Naive B cell (primary cell): ENCODE data around the gene LIM2. TPM values are rescaled to one million over a fixed set of nuclear protein-coding genes. Genes with fewer than 3 reads are reported as not detected.

Experiments used
- ATAC-seq, 2 donors: fragments of 150-1000 bp; cut with Tn5 transposase; 2 replicates each; pipeline ENCODE4 v1.10.0; 2021; ENCODE audit warnings: low read depth in 2 of 2, mild to moderate bottlenecking in 2 of 2, moderate library complexity in 2 of 2
- DNase-seq: peaks from one replicate; pipeline ENCODE4 v3.0.0; 2022
- H3K27ac Mint-ChIP-seq, 6 donors: one replicate each; pipeline ENCODE4 v1.8.0; 2020 to 2022; ENCODE audit warnings: mild to moderate bottlenecking in 6 of 6, mixed read lengths in 6 of 6, moderate library complexity in 5 of 6, inconsistent platforms in 2 of 6
- H3K27me3 Mint-ChIP-seq, 3 donors: one replicate each; pipeline ENCODE4 v1.8.0; 2021 to 2022; ENCODE audit warnings: mixed read lengths in 3 of 3, mild to moderate bottlenecking in 1 of 3
- H3K36me3 Mint-ChIP-seq, 2 donors: one replicate each; pipeline ENCODE4 v1.8.0; 2020 to 2022; ENCODE audit warnings: mixed read lengths in 2 of 2, inconsistent platforms in 1 of 2, mild to moderate bottlenecking in 1 of 2
- H3K4me1 Mint-ChIP-seq, 3 donors: one replicate each; pipeline ENCODE4 v1.8.0; 2020 to 2022; ENCODE audit warnings: mixed read lengths in 3 of 3, inconsistent platforms in 1 of 3, mild to moderate bottlenecking in 1 of 3, moderate library complexity in 1 of 3
- H3K4me3 Mint-ChIP-seq, 8 donors: one replicate each; pipeline ENCODE4 v1.8.0; 2020 to 2022; ENCODE audit warnings: mild to moderate bottlenecking in 8 of 8, mixed read lengths in 8 of 8, moderate library complexity in 8 of 8, inconsistent platforms in 2 of 8
- H3K9me3 Mint-ChIP-seq, 7 donors: one replicate each; pipeline ENCODE4 v1.8.0; 2020 to 2022; ENCODE audit warnings: mixed read lengths in 7 of 7, mild to moderate bottlenecking in 5 of 7, inconsistent platforms in 2 of 7, moderate library complexity in 1 of 7
- polyA plus RNA-seq, 6 donors: library from polyadenylated mRNA; unstranded; fragments of 300-500 nt; fragmentation: Illumina TruSeq; gene quantifications; one replicate each; pipeline ENCODE4 v1.2.3, GENCODE V29; 2021; ENCODE audit warnings: low read depth in 6 of 6

LIM2 gene
- polyA plus RNA-seq, 6 donors from 2014 or later, result 0.34 TPM; not detected in 5

DNA sequence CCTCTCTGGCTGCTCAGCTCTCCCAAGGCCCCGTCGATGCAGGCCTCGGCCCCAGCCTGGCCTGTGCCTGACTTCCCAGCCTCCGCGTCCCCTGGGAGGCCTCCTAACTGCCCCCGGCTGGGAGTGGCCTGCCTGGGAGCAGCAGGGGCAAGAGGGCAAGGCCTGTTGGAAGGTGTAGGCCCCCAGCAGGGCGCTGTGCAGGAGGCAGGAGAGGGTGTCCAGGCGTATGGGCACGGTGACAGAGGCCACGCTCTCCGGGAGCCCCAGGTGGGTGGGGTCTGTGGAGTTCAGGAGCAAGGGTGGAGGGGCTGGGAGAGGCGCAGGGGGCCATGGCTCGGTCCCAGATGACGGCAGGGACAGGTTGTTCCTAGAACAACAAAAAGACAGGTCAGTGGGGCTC, 1.4 kb upstream of the LIM2 start:
- Mint-ChIP-seq H3K27me3 (peaks cover 0 to 8% (median 6%) of the 10 kb centered on the region in 3 donors), H3K4me3 (no peak overlapping the region), H3K4me1 (peaks cover 11 to 15% (median 15%) of the 10 kb centered on the region in 3 donors), H3K36me3 (no peaks in the 10 kb centered on the region), H3K27ac (no peak overlapping the region), H3K9me3 (no peaks in the 10 kb centered on the region)
- ATAC-seq (no peak), DNase-seq (no peak)

DNA sequence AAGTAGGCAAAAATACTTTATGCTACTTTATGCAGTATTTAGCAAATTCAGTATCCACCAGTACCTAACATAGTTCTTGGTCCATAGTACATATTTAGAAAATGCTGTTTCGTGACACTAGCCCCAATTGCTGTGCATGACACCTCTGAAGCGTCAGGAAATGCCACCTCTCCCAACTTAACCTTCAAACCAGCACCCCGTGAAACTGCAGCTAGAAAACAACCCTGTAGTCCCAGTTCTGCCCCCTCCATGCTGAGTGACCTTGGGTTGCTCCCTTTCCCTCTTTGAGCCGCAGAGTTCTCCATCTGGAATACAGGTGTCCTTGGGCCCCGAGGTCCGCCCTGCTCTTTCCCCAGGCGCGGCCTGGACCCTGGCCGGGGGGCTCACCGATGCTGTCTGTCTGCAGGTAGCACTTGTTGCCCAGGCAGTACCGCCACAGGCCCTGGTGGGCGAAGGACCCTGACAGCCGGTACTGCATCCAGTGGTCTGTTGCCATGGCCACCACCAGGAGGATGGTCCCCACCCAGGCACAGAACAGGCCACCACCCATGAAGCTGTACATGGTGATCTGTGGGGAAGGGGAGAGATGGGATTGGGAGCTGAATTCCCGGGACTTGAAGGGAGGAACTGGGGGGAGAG, 773 bp downstream of the LIM2 start:
- no peaks in the 10 kb centered on the region for H3K36me3 Mint-ChIP-seq
- no peak overlapping the region for H3K27ac Mint-ChIP-seq
- no peak for ATAC-seq
- H3K9me3 Mint-ChIP-seq, result peaks cover 0 to 5% (median 0%) of the 10 kb centered on the region in 7 donors
- peaks cover 8 to 11% (median 9%) of the 10 kb centered on the region in 3 donors for H3K4me1 Mint-ChIP-seq
- peak overlapping the region in 1 of 8 donors; percentile 37 for H3K4me3 Mint-ChIP-seq
- DNase-seq, result no peak
- H3K27me3 Mint-ChIP-seq, result peaks cover 0 to 13% (median 8%) of the 10 kb centered on the region in 3 donors

GRCh38 chr19:51382004-51382403, 5.8 kb downstream of the LIM2 start:
- DNase-seq (no peak), ATAC-seq (no peak)
- H3K4me1 Mint-ChIP-seq, result no peaks in the 10 kb centered on the region
- H3K9me3 Mint-ChIP-seq, result peaks cover 0 to 14% (median 6%) of the 10 kb centered on the region in 7 donors
- no peak overlapping the region for H3K27ac Mint-ChIP-seq
- no peak overlapping the region for H3K4me3 Mint-ChIP-seq
- peaks cover 0 to 14% (median 0%) of the 10 kb centered on the region in 3 donors for H3K27me3 Mint-ChIP-seq
- no peaks in the 10 kb centered on the region for H3K36me3 Mint-ChIP-seq

GRCh38 chr19:51380379-51380778, 7.4 kb downstream of the LIM2 start:
- no peak for ATAC-seq
- Mint-ChIP-seq H3K4me3 (peak overlapping the region in 1 of 8 donors; percentile 35), H3K27ac (no peak overlapping the region), H3K9me3 (peaks cover 0 to 14% (median 6%) of the 10 kb centered on the region in 7 donors), H3K4me1 (no peaks in the 10 kb centered on the region), H3K36me3 (no peaks in the 10 kb centered on the region), H3K27me3 (peaks cover 0 to 14% (median 0%) of the 10 kb centered on the region in 3 donors)
- no peak for DNase-seq

- H3K27ac Mint-ChIP-seq, result no peak overlapping the region
- H3K4me3 Mint-ChIP-seq, result no peak overlapping the region
- H3K9me3 Mint-ChIP-seq, result peaks cover 0 to 14% (median 6%) of the 10 kb centered on the region in 7 donors
Measured at GRCh38 chr19:51377422-51377821, 10.4 kb downstream of the LIM2 start.

GRCh38 chr19:51375504-51376221, 12.1 kb downstream of the LIM2 start:
- peaks cover 0 to 12% (median 4%) of the 10 kb centered on the region in 3 donors for H3K4me1 Mint-ChIP-seq
- H3K27ac Mint-ChIP-seq, result no peak overlapping the region
- H3K36me3 Mint-ChIP-seq, result no peaks in the 10 kb centered on the region
- no peak for ATAC-seq
- peaks cover 0 to 6% (median 0%) of the 10 kb centered on the region in 3 donors for H3K27me3 Mint-ChIP-seq
- H3K9me3 Mint-ChIP-seq, result peaks cover 0 to 6% (median 2%) of the 10 kb centered on the region in 7 donors
- H3K4me3 Mint-ChIP-seq, result peak overlapping the region in 1 of 8 donors; percentile 47
- no peak for DNase-seq

More at GRCh38 chr19:51377422-51377821, 10.4 kb downstream of the LIM2 start:
- DNase-seq (no peak), ATAC-seq (no peak)
- H3K36me3 Mint-ChIP-seq, result no peaks in the 10 kb centered on the region
- peaks cover 0 to 6% (median 0%) of the 10 kb centered on the region in 3 donors for H3K4me1 Mint-ChIP-seq
- peaks cover 0 to 10% (median 0%) of the 10 kb centered on the region in 3 donors for H3K27me3 Mint-ChIP-seq

DNA sequence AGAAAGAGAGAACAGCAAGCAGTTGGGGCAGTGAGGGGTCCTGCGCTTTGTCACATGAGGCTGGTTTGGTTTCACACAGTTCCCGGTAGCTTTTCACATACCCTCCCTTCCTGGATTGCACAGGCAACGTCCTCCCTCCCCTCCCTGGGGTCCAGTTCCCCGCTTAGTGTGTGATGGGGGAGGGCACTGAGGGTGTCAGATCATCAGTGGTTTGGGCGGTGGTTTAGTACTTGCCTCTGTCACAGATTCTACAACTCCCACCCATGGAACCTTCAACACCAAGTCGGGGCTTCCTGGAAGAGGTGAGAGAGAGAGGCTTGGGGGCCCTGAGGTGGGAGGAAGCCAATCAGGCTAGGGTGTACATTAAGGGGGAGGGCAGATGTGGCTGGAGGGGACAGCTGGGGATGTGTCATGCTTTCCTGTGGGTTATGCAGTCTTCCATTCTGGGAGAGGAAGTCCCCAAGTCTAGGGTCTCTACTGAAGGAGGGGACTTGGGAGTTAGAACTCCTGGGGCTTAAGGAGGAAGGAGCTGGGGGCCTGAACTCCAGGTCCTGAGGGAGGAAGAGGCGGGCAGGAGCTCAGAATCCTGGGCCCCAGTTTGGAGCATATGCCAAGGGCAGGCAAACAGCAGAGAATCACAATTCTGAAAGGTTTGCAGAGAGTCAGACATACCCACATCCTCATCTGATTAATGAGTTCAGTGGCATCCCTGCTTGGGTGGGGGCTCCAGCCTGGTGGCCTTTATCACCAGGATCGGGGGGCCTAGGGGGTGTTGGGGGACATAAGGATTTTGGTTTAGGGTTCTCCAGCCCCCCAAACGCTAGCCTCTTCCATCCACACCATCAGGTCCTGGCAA, 14.9 kb downstream of the LIM2 start, which contains the start of gene NKG7:
TSS of gene NKG7 (minus strand) at position 6 of the 856 bp plus-strand sequence. CDS start 119 bp downstream, outside the sequence.
- no peak for DNase-seq
- Mint-ChIP-seq H3K27me3 (no peaks in the 10 kb centered on the region), H3K4me3 (peak within 1 kb of the TSS in 3 of 8 donors; percentile 59 to 90 (median 65)), H3K4me1 (peaks cover 7 to 19% (median 7%) of the 10 kb centered on the region in 3 donors), H3K36me3 (no peaks in the 10 kb centered on the region), H3K27ac (peak within 1 kb of the TSS in 4 of 6 donors; percentile 14 to 74 (median 30)), H3K9me3 (no peaks in the 10 kb centered on the region)
- no peak for ATAC-seq

GRCh38 chr19:51372021-51372648, 15.6 kb downstream of the LIM2 start:
- H3K4me3 Mint-ChIP-seq, result peak overlapping the region in 1 of 8 donors; percentile 59
- H3K4me1 Mint-ChIP-seq, result peaks cover 7 to 23% (median 14%) of the 10 kb centered on the region in 3 donors
- no peaks in the 10 kb centered on the region for H3K27me3 Mint-ChIP-seq
- peak overlapping the region in 1 of 6 donors; percentile 40 for H3K27ac Mint-ChIP-seq
- no peaks in the 10 kb centered on the region for H3K36me3 Mint-ChIP-seq
- ATAC-seq, result no peak
- H3K9me3 Mint-ChIP-seq, result no peaks in the 10 kb centered on the region
- DNase-seq, result no peak

DNA sequence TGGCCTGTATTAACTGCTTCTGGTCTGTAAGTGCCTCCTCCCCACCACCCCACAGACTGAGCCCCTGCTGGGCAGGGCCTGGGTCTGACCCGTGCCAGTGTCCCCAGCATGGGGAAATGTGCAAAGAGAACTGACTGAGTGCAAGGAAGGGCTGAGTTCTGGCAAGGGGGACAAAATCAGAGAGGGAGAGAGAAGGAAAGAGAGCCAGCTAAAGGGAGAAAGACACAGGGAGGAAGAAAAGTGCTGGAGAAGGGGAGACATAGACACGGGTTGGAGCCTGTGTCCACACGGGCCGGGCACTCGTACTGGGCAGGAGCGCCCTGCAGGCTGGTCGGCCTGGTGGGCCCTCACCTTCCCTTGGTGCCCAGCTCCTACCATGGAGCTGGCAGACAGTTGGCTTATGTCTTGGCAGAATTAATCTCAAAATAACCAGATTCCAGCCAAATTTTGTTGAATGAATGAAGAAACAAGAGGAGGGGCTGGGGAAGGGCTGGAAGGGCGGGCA, 16.5 kb downstream of the LIM2 start:
- H3K27me3 Mint-ChIP-seq, result no peaks in the 10 kb centered on the region
- DNase-seq (no peak), ATAC-seq (no peak)
- H3K4me3 Mint-ChIP-seq, result peak overlapping the region in 2 of 8 donors; percentile 37 to 90
- peaks cover 15 to 28% (median 23%) of the 10 kb centered on the region in 3 donors for H3K4me1 Mint-ChIP-seq
- H3K27ac Mint-ChIP-seq, result no peak overlapping the region
- H3K9me3 Mint-ChIP-seq, result no peaks in the 10 kb centered on the region
- no peaks in the 10 kb centered on the region for H3K36me3 Mint-ChIP-seq

DNA sequence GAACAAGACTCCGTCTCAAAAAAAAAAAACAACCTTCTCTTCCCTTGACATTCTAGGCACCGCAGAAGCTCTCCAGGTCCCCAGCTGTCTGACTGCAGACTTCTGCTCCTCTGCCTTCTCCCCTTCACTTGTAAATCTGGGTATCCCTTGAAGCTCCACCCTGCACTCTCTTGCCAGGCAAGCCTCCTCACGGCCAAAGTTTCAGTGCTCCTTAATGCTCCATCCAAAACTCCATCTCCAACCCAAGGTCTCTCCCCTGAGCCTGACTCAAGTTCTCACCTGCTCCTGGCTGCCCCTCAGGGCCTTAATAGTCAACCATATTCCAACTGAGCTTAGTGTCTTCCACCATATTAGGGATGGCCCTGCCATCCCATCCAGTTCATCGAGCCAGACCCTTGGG, 17.5 kb downstream of the LIM2 start:
- Mint-ChIP-seq H3K4me3 (peak overlapping the region in 2 of 8 donors; percentile 67 to 90), H3K36me3 (no peaks in the 10 kb centered on the region), H3K27ac (no peak overlapping the region), H3K9me3 (no peaks in the 10 kb centered on the region), H3K27me3 (no peaks in the 10 kb centered on the region), H3K4me1 (peaks cover 23 to 36% (median 31%) of the 10 kb centered on the region in 3 donors)
- DNase-seq (no peak), ATAC-seq (no peak)

DNA sequence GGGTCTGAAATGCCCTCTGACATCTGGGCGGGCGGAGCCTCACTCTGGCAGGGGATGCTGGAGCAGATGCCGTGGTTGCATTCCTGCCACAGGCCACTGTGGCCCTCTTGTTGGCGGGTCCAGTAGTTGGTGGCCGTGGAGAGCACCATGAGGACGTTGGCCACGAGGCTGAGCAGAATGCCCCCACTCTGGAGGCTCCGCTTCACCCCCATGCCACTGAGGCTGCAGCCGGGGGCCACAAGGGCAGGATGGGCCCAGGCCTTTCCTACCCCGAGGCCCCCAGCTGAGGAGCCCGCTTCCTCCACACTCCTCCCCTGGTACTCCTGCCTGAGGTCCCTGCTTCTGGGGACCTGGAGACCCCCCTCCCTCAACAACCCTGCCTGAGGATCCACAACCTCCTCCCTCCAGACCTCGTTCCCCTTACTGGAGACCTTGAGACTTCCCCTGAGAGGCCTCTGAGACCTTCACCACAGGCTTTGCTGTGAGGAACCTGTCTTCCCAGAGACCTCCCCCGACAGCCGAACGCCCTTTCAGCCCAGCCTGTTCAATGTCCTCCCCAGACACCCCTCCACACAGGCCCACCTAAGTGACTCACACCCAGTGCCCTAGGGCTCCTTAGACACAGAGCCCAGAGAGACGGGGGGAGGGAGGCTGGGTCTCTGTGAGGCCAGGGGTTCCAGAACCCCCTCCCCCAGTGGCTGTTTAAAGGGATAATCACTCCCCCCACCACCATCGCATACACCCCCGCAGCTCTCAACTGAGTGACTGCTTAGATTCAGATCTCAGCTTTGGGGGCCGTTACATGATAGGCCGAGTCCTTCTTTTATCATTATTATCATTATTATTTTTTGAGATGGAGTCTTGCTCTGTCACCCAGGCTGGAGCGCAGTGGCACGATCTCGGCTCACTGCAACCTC, 19.1 kb downstream of the LIM2 start, which contains the start of gene CLDND2:
TSS of gene CLDND2 (minus strand) at position 638 of the 917 bp plus-strand sequence. CDS start at position 212, 426 bp downstream.
- no peaks in the 10 kb centered on the region for H3K27me3 Mint-ChIP-seq
- no peaks in the 10 kb centered on the region for H3K9me3 Mint-ChIP-seq
- H3K27ac Mint-ChIP-seq, result peak within 1 kb of the TSS in 5 of 6 donors; percentile 96 to 99 (median 98)
- no peaks in the 10 kb centered on the region for H3K36me3 Mint-ChIP-seq
- ATAC-seq, result no peak
- no peak for DNase-seq
- H3K4me3 Mint-ChIP-seq, result peak within 1 kb of the TSS; percentile 91 to 99 (median 97)
- H3K4me1 Mint-ChIP-seq, result peaks cover 33 to 50% (median 43%) of the 10 kb centered on the region in 3 donors
